HepG2 (cell line): ENCODE measurements around the gene THUMPD2. TPM values are rescaled to one million over a fixed set of nuclear protein-coding genes. Genes with fewer than 3 reads are reported as not detected.

Experiments
- ATAC-seq: fragments of 200-7000 bp; cut with Tn5 transposase; 3 replicates; pipeline ENCODE4 v1.9.1; 2020; ENCODE audit warnings: mild to moderate bottlenecking, moderate library complexity
- BruUV-seq: library from RNA; stranded (reverse); fragments of 400-500 nt; replicated peaks from 2 replicates; lab custom pipeline; 2021; lab: Mats Ljungman, UMichigan
- CTCF ChIA-PET: fragments of 300-600 bp; formaldehyde crosslinking; extraction: SDS; loops from one replicate; lab custom pipeline; 2021; ENCODE audit warnings: low total read pairs, inconsistent platforms, low intra/inter-chr PET ratio; lab: Yijun Ruan, JAX
- POLR2A ChIA-PET: fragments of 350-600 bp; sonication (Branson Sonifier 250); formaldehyde crosslinking; loops from one replicate; lab custom pipeline; 2020; ENCODE audit warnings: antibody characterized with exemption, inconsistent platforms; lab: Yijun Ruan, JAX
- DNase-seq: peaks from one replicate; pipeline ENCODE4 v3.0.0-alpha.2; 2015; ENCODE audit warnings: low spot score
- FAIRE-seq: peaks from 3 replicates; lab custom pipeline; 2011; peaks lifted over from hg19 to GRCh38; lab: Jason Lieb, UNC
- H2AFZ ChIP-seq: one replicate; pipeline ENCODE4 v1.6.1; 2011; ENCODE audit warnings: low read length, inconsistent platforms
- H3K27ac ChIP-seq: fragments of 300-600 bp; 3 replicates; pipeline ENCODE4 v1.8.0; 2011; ENCODE audit warnings: mixed run types, mild to moderate bottlenecking, mixed read lengths, low read length, inconsistent platforms; ENCODE audit not compliant: insufficient read depth; ENCODE audit errors: extremely low read length
- H3K27me3 ChIP-seq, 2 experiments: fragments of 200-600 bp in 1 of 2; 2 replicates in 1 of 2; 3 replicates in 1 of 2; pipeline versions ENCODE4 v1.6.0 to v1.8.0; 2011; ENCODE audit warnings: low read length in 2 of 2, mild to moderate bottlenecking in 2 of 2, moderate library complexity in 2 of 2, inconsistent platforms in 1 of 2; ENCODE audit not compliant: insufficient read depth in 2 of 2, control insufficient read depth in 1 of 2
- H3K36me3 ChIP-seq, 2 experiments: fragments of 200-600 bp in 1 of 2; replicated peaks in 1 of 2; 2 replicates in 1 of 2; 3 replicates in 1 of 2; pipeline versions ENCODE4 v1.5.1 to v1.8.0; 2011; ENCODE audit warnings: low read length in 2 of 2, inconsistent platforms in 1 of 2; ENCODE audit not compliant: insufficient read depth in 2 of 2, control insufficient read depth in 1 of 2
- H3K4me1 ChIP-seq: 2 replicates; pipeline ENCODE4 v1.5.1; 2012; ENCODE audit warnings: low read length, inconsistent platforms; ENCODE audit not compliant: insufficient read depth
- H3K4me2 ChIP-seq: 2 replicates; pipeline ENCODE4 v1.6.0; 2011; ENCODE audit warnings: low read depth, low read length, inconsistent platforms
- H3K4me3 ChIP-seq, 3 experiments: fragments of 200-600 bp in 1 of 3; sonication (generic), shearing (Covaris generic) in 1 of 3; replicated peaks in 1 of 3; 2 replicates each; pipeline ENCODE4 v1.5.1; 2011 to 2016; ENCODE audit warnings: low read length in 3 of 3, inconsistent platforms in 2 of 3, low read depth in 2 of 3, mild to moderate bottlenecking in 2 of 3, control low read depth in 1 of 3, mixed read lengths in 1 of 3; ENCODE audit not compliant: insufficient read depth in 1 of 3
- H3K79me2 ChIP-seq: one replicate; pipeline ENCODE4 v1.6.1; 2011; ENCODE audit warnings: low read length, inconsistent platforms; ENCODE audit not compliant: insufficient read depth
- H3K9ac ChIP-seq: 2 replicates; pipeline ENCODE4 v1.6.0; 2011; ENCODE audit warnings: mild to moderate bottlenecking, low read depth, low read length, inconsistent platforms; ENCODE audit not compliant: insufficient read depth
- H3K9me3 ChIP-seq: 2 replicates; pipeline ENCODE4 v1.5.1; 2012; ENCODE audit warnings: mild to moderate bottlenecking, low read length
- H4K20me1 ChIP-seq: 2 replicates; pipeline ENCODE4 v1.6.0; 2011; ENCODE audit warnings: inconsistent platforms, mild to moderate bottlenecking, low read length, moderate library complexity; ENCODE audit not compliant: insufficient read depth
- CEBPB ChIP-seq: IDR thresholded peaks from 2 replicates; pipeline ENCODE4 v1.6.1; 2011; ENCODE audit warnings: low read depth, low read length, improper control_type of control experiment, borderline replicate concordance
- ELK4 ChIP-seq: sonication (generic); formaldehyde crosslinking; IDR thresholded peaks from 2 replicates; pipeline ENCODE4 v1.9.0; 2021; ENCODE audit warnings: missing genetic modification reagents, borderline replicate concordance
- MYNN ChIP-seq: sonication (generic); formaldehyde crosslinking; IDR thresholded peaks from 2 replicates; pipeline ENCODE4 v1.4.0; 2020; ENCODE audit warnings: mild to moderate bottlenecking, low read depth, missing genetic modification reagents
- NAIF1 ChIP-seq: sonication (generic); formaldehyde crosslinking; IDR thresholded peaks from 2 replicates; pipeline ENCODE4 v1.5.0; 2020; ENCODE audit warnings: mild to moderate bottlenecking, missing genetic modification reagents, borderline replicate concordance
- NFIB ChIP-seq: sonication (generic); formaldehyde crosslinking; IDR thresholded peaks from 2 replicates; pipeline ENCODE4 v1.9.0; 2021; ENCODE audit warnings: missing genetic modification reagents, mild to moderate bottlenecking, borderline replicate concordance
- PRDM15 ChIP-seq: sonication (generic); formaldehyde crosslinking; IDR thresholded peaks from 2 replicates; pipeline ENCODE4 v1.4.0; 2020; ENCODE audit warnings: missing genetic modification reagents
- RFX1 ChIP-seq: fragments of 450-650 bp; IDR thresholded peaks from 2 replicates; pipeline ENCODE4 v1.6.1; 2017
- ZNF292 ChIP-seq: sonication (generic); formaldehyde crosslinking; IDR thresholded peaks from 2 replicates; pipeline ENCODE4 v1.8.1; 2022; ENCODE audit warnings: mild to moderate bottlenecking, low read depth, missing genetic modification reagents, borderline replicate concordance
- ZNF567 ChIP-seq: sonication (generic); formaldehyde crosslinking; IDR thresholded peaks from 2 replicates; pipeline ENCODE4 v1.8.1; 2023; ENCODE audit warnings: mild to moderate bottlenecking, missing genetic modification reagents, borderline replicate concordance
- ZNF841 ChIP-seq: sonication (generic); formaldehyde crosslinking; IDR thresholded peaks from 2 replicates; pipeline ENCODE4 v1.8.1; 2023; ENCODE audit warnings: missing genetic modification reagents, borderline replicate concordance
- WGBS: methylation state at CpG from one replicate; pipeline ENCODE4 v1.1.6; 2017; ENCODE audit warnings: low lambda C conversion rate; 5-methylcytosine and 5-hydroxymethylcytosine counted together
- in situ Hi-C: cut with HindIII; loops from 2 replicates; pipeline ENCODE4 v1.10.0; 2017; ENCODE audit warnings: low pct_unique_long_range_greater_than_20kb; ENCODE audit not compliant: extremely low pct_ligation_motif_present
- intact Hi-C: fragments of 100-400 bp; cut with micrococcal nuclease; formaldehyde crosslinking; loops from one replicate; pipeline ENCODE4 v1.10.0; 2022; ENCODE audit not compliant: unreplicated experiment
- polyA plus RNA-seq, 8 experiments: library from polyadenylated mRNA; depleted of rRNA in 3 of 8; stranded (reverse) in 7 of 8; unstranded in 1 of 8; fragments of >200 nt; fragmentation: Illumina TruSeq in 4 of 8; extraction: Trizol in 4 of 8; gene quantifications; 2 replicates each; pipeline versions ENCODE4 v1.2.1 to v1.2.3, GENCODE V29; 2011 to 2016; ENCODE audit warnings: low read depth in 4 of 8, missing spikeins in 1 of 8, mixed read lengths in 1 of 8; ENCODE audit not compliant: insufficient read depth in 1 of 8
- total RNA-seq, 5 experiments: library from RNA; depleted of rRNA; stranded (reverse); fragments of >200 nt; fragmentation: Illumina TruSeq; extraction: Trizol; gene quantifications; 2 replicates each; pipeline ENCODE4 v1.2.3, GENCODE V29; 2016; ENCODE audit warnings: low read depth in 1 of 5

Gene THUMPD2
- total and polyA plus RNA-seq, 2 of the 13 experiments (the other 11 are each of a cell fraction or from before 2014, with no cell fraction given), result 11.8 to 15.6 TPM

GRCh38 chr2:39816428-39816827 lies 37.4 kb upstream of the THUMPD2 start (continued):
- TF ChIP-seq ZNF567 (CRISPR knock-in tag), result no peak
- TF ChIP-seq NAIF1 (CRISPR knock-in tag), result no peak
- no peak for TF ChIP-seq MYNN (CRISPR knock-in tag)
- TF ChIP-seq ZNF841 (CRISPR knock-in tag), result no peak

GRCh38 chr2:39805936-39806608 lies 27.0 kb upstream of the THUMPD2 start:
- POLR2A ChIA-PET, result no interaction called here
- peak; percentile 40; the same call in 1 of the 2 replicates for TF ChIP-seq CEBPB
- TF ChIP-seq NFIB (CRISPR knock-in tag), result no peak
- intact Hi-C loops, result no loop called here
- Histone ChIP-seq H3K27me3 (peaks cover 0 to 7% of the 10 kb centered on the region in 2 experiments; a peak in 2 of 5 replicates), H2AFZ (no peak overlapping the region), H3K9ac (no peak overlapping the region), H3K4me3 (no peak overlapping the region), H3K9me3 (no peaks in the 10 kb centered on the region), H4K20me1 (no peaks in the 10 kb centered on the region), H3K27ac (no peak overlapping the region), H3K4me1 (no peaks in the 10 kb centered on the region), H3K36me3 (no peaks in the 10 kb centered on the region), H3K4me2 (no peak overlapping the region), H3K79me2 (no peaks in the 10 kb centered on the region)
- no TSS peak for BruUV-seq
- no peak for FAIRE-seq
- WGBS, result 2% methylated on average over 4 of the region's 4 CpGs
- CTCF ChIA-PET, result no interaction called here
- DNase-seq, result no peak
- in situ Hi-C loops, result no loop called here
- ATAC-seq, result no peak

GRCh38 chr2:39803839-39804238 lies 24.8 kb upstream of the THUMPD2 start:
- Histone ChIP-seq H3K27me3 (peaks cover 0 to 13% of the 10 kb centered on the region in 2 experiments; a peak in 2 of 5 replicates), H3K9ac (no peak overlapping the region), H3K79me2 (no peaks in the 10 kb centered on the region), H3K27ac (no peak overlapping the region), H3K9me3 (no peaks in the 10 kb centered on the region), H3K4me1 (no peaks in the 10 kb centered on the region), H3K36me3 (no peaks in the 10 kb centered on the region), H3K4me2 (no peak overlapping the region), H4K20me1 (no peaks in the 10 kb centered on the region), H2AFZ (no peak overlapping the region), H3K4me3 (no peak overlapping the region)
- DNase-seq (no peak), ATAC-seq (no peak), FAIRE-seq (no peak)
- intact Hi-C loops (no loop called here), in situ Hi-C loops (no loop called here)
- 3% methylated on average over 1 of the region's 1 CpG for WGBS
- POLR2A ChIA-PET, result no interaction called here
- BruUV-seq, result no TSS peak
- no peak for TF ChIP-seq PRDM15 (CRISPR knock-in tag)
- no peak for TF ChIP-seq ZNF292 (CRISPR knock-in tag)
- TF ChIP-seq ELK4 (CRISPR knock-in tag), result no peak
- TF ChIP-seq RFX1, result no peak
- CTCF ChIA-PET, result no interaction called here
